Neural crest cell (in vitro differentiated cells): ENCODE data around the gene SH2D4B. TPM values are rescaled to one million over a fixed set of nuclear protein-coding genes. Genes with fewer than 3 reads are reported as not detected.

Experiments used
- DNase-seq: peaks from one replicate; pipeline ENCODE4 v3.0.0; 2021; ENCODE audit warnings: low read depth, mixed read lengths, low spot score
- H3K27ac Mint-ChIP-seq: one replicate; pipeline ENCODE4 v1.8.0; 2021; ENCODE audit warnings: mild to moderate bottlenecking, mixed read lengths; ENCODE audit not compliant: unreplicated experiment
- H3K27me3 Mint-ChIP-seq: 2 replicates; pipeline ENCODE4 v1.8.0; 2021; ENCODE audit warnings: low read depth, mild to moderate bottlenecking, mixed read lengths
- H3K36me3 Mint-ChIP-seq: 2 replicates; pipeline ENCODE4 v1.8.0; 2021; ENCODE audit warnings: low read depth, mild to moderate bottlenecking, mixed read lengths
- H3K4me1 Mint-ChIP-seq: 2 replicates; pipeline ENCODE4 v1.8.0; 2021; ENCODE audit warnings: mixed read lengths
- H3K4me3 Mint-ChIP-seq: one replicate; pipeline ENCODE4 v1.8.0; 2021; ENCODE audit warnings: mild to moderate bottlenecking, mixed read lengths
- H3K9me3 Mint-ChIP-seq: 2 replicates; pipeline ENCODE4 v1.8.0; 2021; ENCODE audit warnings: mixed read lengths
- CTCF ChIP-seq: fragments of 200-600 bp; sonication (generic); conservative IDR thresholded peaks from 2 replicates; pipeline ENCODE4 v1.5.0; 2021; ENCODE audit warnings: antibody characterized with exemption, mild to moderate bottlenecking
- total RNA-seq: library from RNA; stranded (reverse); gene quantifications from 2 replicates; pipeline ENCODE4 v1.2.1, GENCODE V29; 2021

The SH2D4B gene
- total RNA-seq, 1 donor from 2014 or later: 0.09 TPM

GRCh38 chr10:80662429-80663261 is 124.9 kb downstream of the SH2D4B start:
- peaks cover 14% of the 10 kb centered on the region for H3K4me1 Mint-ChIP-seq
- peaks cover 3% of the 10 kb centered on the region for H3K27me3 Mint-ChIP-seq
- H3K27ac Mint-ChIP-seq: peak overlapping the region; percentile 14
- peak overlapping the region; percentile 71 for H3K4me3 Mint-ChIP-seq
- peak; percentile 90 for TF ChIP-seq CTCF
- DNase-seq: peak; percentile 94
- no peaks in the 10 kb centered on the region for H3K9me3 Mint-ChIP-seq
- no peaks in the 10 kb centered on the region for H3K36me3 Mint-ChIP-seq

- Mint-ChIP-seq H3K27ac (no peak overlapping the region), H3K4me1 (peaks cover 14% of the 10 kb centered on the region), H3K9me3 (no peaks in the 10 kb centered on the region), H3K36me3 (no peaks in the 10 kb centered on the region), H3K27me3 (peaks cover 6% of the 10 kb centered on the region), H3K4me3 (no peak overlapping the region)
- peak; percentile 95 for DNase-seq
- peak; percentile 90 for TF ChIP-seq CTCF
Observed at GRCh38 chr10:80664071-80664680, 126.5 kb downstream of the SH2D4B start.

- no peak for DNase-seq
- Mint-ChIP-seq H3K36me3 (no peaks in the 10 kb centered on the region), H3K27me3 (peaks cover 3% of the 10 kb centered on the region), H3K9me3 (no peaks in the 10 kb centered on the region), H3K4me3 (no peak overlapping the region), H3K27ac (no peak overlapping the region), H3K4me1 (peaks cover 4% of the 10 kb centered on the region)
- TF ChIP-seq CTCF: no peak
Observed at GRCh38 chr10:80669485-80669884, 131.8 kb downstream of the SH2D4B start.

- Mint-ChIP-seq H3K27ac (no peak overlapping the region), H3K27me3 (peaks cover 6% of the 10 kb centered on the region), H3K4me1 (peaks cover 3% of the 10 kb centered on the region), H3K36me3 (peaks cover 5% of the 10 kb centered on the region), H3K4me3 (no peak overlapping the region), H3K9me3 (peaks cover 3% of the 10 kb centered on the region)
- no peak for DNase-seq
- TF ChIP-seq CTCF: no peak
Observed at GRCh38 chr10:80670774-80671173, 133.1 kb downstream of the SH2D4B start.

- no peak for TF ChIP-seq CTCF
- Mint-ChIP-seq H3K27ac (no peak overlapping the region), H3K9me3 (peaks cover 4% of the 10 kb centered on the region), H3K4me3 (no peak overlapping the region), H3K36me3 (peaks cover 5% of the 10 kb centered on the region), H3K27me3 (peaks cover 6% of the 10 kb centered on the region), H3K4me1 (no peaks in the 10 kb centered on the region)
- no peak for DNase-seq
Observed at GRCh38 chr10:80671847-80672246, 134.1 kb downstream of the SH2D4B start.
